Smooth muscle cell (in vitro differentiated cells): ENCODE measurements around the gene ABCC1. TPM values are rescaled to one million over a fixed set of nuclear protein-coding genes. Genes with fewer than 3 reads are reported as not detected.

Experiments used
- DNase-seq: peaks from one replicate; lab custom pipeline; 2025; ENCODE audit not compliant: unreplicated experiment; lab: John Stamatoyannopoulos, UW
- H2AFZ ChIP-seq: fragments of 200-600 bp; sonication (generic); 2 replicates; pipeline ENCODE4 v1.6.0; 2016; ENCODE audit warnings: antibody characterized with exemption, low read depth, mild to moderate bottlenecking
- H3F3A ChIP-seq: fragments of 200-600 bp; sonication (generic); 2 replicates; pipeline ENCODE4 v1.6.0; 2017; ENCODE audit warnings: antibody characterized with exemption, low read depth
- H3K27ac ChIP-seq: fragments of 200-600 bp; sonication (generic); 2 replicates; pipeline ENCODE4 v1.5.1; 2016; ENCODE audit warnings: low read depth, mild to moderate bottlenecking
- H3K27me3 ChIP-seq: fragments of 200-600 bp; sonication (generic); 2 replicates; pipeline ENCODE4 v1.6.1; 2016; ENCODE audit warnings: low read depth, mild to moderate bottlenecking
- H3K36me3 ChIP-seq: fragments of 200-600 bp; sonication (generic); 2 replicates; pipeline ENCODE4 v1.5.1; 2016; ENCODE audit warnings: low read depth
- H3K4me1 ChIP-seq: fragments of 200-600 bp; sonication (generic); 2 replicates; pipeline ENCODE4 v1.5.1; 2016; ENCODE audit warnings: low read depth
- H3K4me2 ChIP-seq: fragments of 200-600 bp; sonication (generic); 2 replicates; pipeline ENCODE4 v1.6.0; 2016; ENCODE audit warnings: mild to moderate bottlenecking
- H3K4me3 ChIP-seq: fragments of 200-600 bp; sonication (generic); 2 replicates; pipeline ENCODE4 v1.5.1; 2016; ENCODE audit warnings: mild to moderate bottlenecking
- H3K79me2 ChIP-seq: fragments of 200-600 bp; sonication (generic); 2 replicates; pipeline ENCODE4 v1.6.0; 2016; ENCODE audit warnings: low read depth, mild to moderate bottlenecking
- H3K9ac ChIP-seq: fragments of 200-600 bp; sonication (generic); 2 replicates; pipeline ENCODE4 v1.6.0; 2016; ENCODE audit warnings: low read depth
- H3K9me3 ChIP-seq: fragments of 200-600 bp; sonication (generic); replicated peaks from 2 replicates; pipeline ENCODE4 v1.5.1; 2016; ENCODE audit warnings: low read depth
- H4K20me1 ChIP-seq: fragments of 200-600 bp; sonication (generic); 2 replicates; pipeline ENCODE4 v1.6.0; 2016; ENCODE audit warnings: low read depth
- CTCF ChIP-seq: fragments of 200-600 bp; sonication (generic); IDR thresholded peaks from 2 replicates; pipeline ENCODE4 v1.5.1; 2017; ENCODE audit warnings: borderline replicate concordance, mild to moderate bottlenecking, antibody characterized with exemption; ENCODE audit not compliant: insufficient read depth, poor library complexity, severe bottlenecking
- WGBS: methylation state at CpG from one replicate; pipeline ENCODE4 v1.1.7; 2016; ENCODE audit warnings: low lambda C conversion rate; 5-methylcytosine and 5-hydroxymethylcytosine counted together
- polyA plus RNA-seq: library from polyadenylated mRNA; unstranded; fragments of >200 nt; fragmentation: Nextera tagmentation; extraction: Ambion mirVana; gene quantifications from 2 replicates; pipeline ENCODE4 v1.2.1, GENCODE V29; 2016
- total RNA-seq: library from RNA; depleted of rRNA; stranded (reverse); fragments of >200 nt; gene quantifications from 2 replicates; pipeline ENCODE4 v1.2.3, GENCODE V29; 2014

The ABCC1 gene
- total and polyA plus RNA-seq, 2 experiments from 2014 or later, result 10.2 to 22.7 TPM

DNA sequence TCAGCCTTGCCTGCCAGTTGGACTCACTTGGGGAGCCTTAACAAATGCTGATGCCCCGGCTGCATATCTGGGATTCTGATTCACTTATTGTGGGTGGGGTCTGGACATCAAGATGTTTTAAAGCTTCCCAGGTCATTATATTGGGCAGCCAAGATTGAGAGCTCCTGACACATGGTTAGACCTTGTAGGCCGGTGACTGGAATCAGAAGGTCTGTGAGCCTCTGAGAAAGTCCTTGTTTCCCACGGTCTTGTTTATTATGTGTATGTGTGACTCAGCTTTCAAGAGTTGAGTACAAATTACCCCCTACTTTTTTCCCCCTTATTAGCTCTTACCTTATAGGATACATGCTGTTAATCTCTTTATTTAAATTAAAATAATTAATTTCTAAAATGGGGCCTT, 103.5 kb downstream of the ABCC1 start:
- H3K4me3 ChIP-seq, result no peak overlapping the region
- no peak overlapping the region for H2AFZ ChIP-seq
- H3F3A ChIP-seq, result no peaks in the 10 kb centered on the region
- H3K27ac ChIP-seq, result no peak overlapping the region
- TF ChIP-seq CTCF, result no peak
- WGBS, result 81% methylated on average over 3 of the region's 3 CpGs
- no peak overlapping the region for H3K9ac ChIP-seq
- H3K27me3 ChIP-seq, result no peaks in the 10 kb centered on the region
- H3K4me1 ChIP-seq, result no peaks in the 10 kb centered on the region
- no peaks in the 10 kb centered on the region for H4K20me1 ChIP-seq
- H3K36me3 ChIP-seq, result no peaks in the 10 kb centered on the region
- DNase-seq, result no peak
- no peaks in the 10 kb centered on the region for H3K79me2 ChIP-seq
- no peaks in the 10 kb centered on the region for H3K9me3 ChIP-seq
- H3K4me2 ChIP-seq, result no peak overlapping the region

GRCh38 chr16:16057102-16057501, 107.7 kb downstream of the ABCC1 start:
- H2AFZ ChIP-seq, result no peak overlapping the region
- H3K9me3 ChIP-seq, result no peaks in the 10 kb centered on the region
- no peak overlapping the region for H3K9ac ChIP-seq
- TF ChIP-seq CTCF, result no peak
- no peak overlapping the region for H3K4me3 ChIP-seq
- no peaks in the 10 kb centered on the region for H3K4me1 ChIP-seq
- H3K27me3 ChIP-seq, result no peaks in the 10 kb centered on the region
- no peaks in the 10 kb centered on the region for H4K20me1 ChIP-seq
- no peaks in the 10 kb centered on the region for H3K36me3 ChIP-seq
- WGBS, result 97% methylated on average over 6 of the region's 6 CpGs
- H3K4me2 ChIP-seq, result no peak overlapping the region
- H3K79me2 ChIP-seq, result no peaks in the 10 kb centered on the region
- H3K27ac ChIP-seq, result no peak overlapping the region
- DNase-seq, result no peak
- no peaks in the 10 kb centered on the region for H3F3A ChIP-seq

- Histone ChIP-seq H3K79me2 (no peaks in the 10 kb centered on the region), H3K4me3 (no peak overlapping the region), H3K4me1 (no peaks in the 10 kb centered on the region), H3K27ac (no peak overlapping the region), H2AFZ (no peak overlapping the region), H3K9ac (no peak overlapping the region), H3K27me3 (no peaks in the 10 kb centered on the region), H4K20me1 (no peaks in the 10 kb centered on the region), H3K36me3 (no peaks in the 10 kb centered on the region), H3F3A (no peaks in the 10 kb centered on the region), H3K4me2 (no peak overlapping the region), H3K9me3 (no peaks in the 10 kb centered on the region)
- DNase-seq, result no peak
- no peak for TF ChIP-seq CTCF
- 98% methylated on average over 8 of the region's 8 CpGs for WGBS
Observed at GRCh38 chr16:16059160-16059559, 109.7 kb downstream of the ABCC1 start.

DNA sequence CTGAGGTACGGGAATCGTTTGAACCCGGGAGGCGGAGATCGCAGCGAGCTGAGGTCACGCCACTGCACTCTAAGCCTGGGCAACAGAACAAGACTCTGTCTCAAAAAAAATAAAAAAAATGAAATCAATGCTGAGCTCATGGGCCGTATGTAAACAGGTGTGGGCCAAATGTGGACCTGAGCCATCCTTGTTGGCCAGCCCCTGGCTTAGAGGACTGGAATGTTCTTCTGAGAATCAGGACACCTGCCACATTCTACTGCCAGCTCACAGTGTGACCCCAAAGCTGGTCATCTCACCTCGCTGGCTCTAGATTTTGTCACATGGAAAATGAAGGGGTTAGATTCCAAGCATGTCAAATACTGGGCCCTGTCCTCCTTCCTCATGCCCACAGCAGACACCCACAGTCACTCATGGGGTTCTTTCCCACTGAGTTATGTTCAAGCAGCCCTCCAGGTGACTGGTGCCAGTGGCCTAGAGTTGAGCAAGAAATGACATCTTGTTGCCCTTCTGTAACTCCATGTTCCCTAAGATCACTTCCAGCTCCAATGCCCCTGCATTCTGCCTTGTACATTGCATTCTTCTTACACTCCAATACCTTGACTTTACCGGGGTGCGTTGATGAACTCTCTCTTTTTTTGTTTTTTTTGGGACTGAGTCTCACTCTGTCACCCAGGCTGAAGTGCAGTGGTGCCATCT, 110.6 kb downstream of the ABCC1 start:
- Histone ChIP-seq H3K4me1 (no peaks in the 10 kb centered on the region), H3K9ac (no peak overlapping the region), H4K20me1 (no peaks in the 10 kb centered on the region), H3K4me3 (no peak overlapping the region), H3F3A (no peaks in the 10 kb centered on the region), H3K36me3 (no peaks in the 10 kb centered on the region), H2AFZ (no peak overlapping the region), H3K27me3 (no peaks in the 10 kb centered on the region), H3K27ac (no peak overlapping the region), H3K9me3 (no peaks in the 10 kb centered on the region), H3K79me2 (no peaks in the 10 kb centered on the region), H3K4me2 (no peak overlapping the region)
- no peak for TF ChIP-seq CTCF
- DNase-seq, result no peak
- 94% methylated on average over 11 of the region's 11 CpGs for WGBS
